Fibroblast of villous mesenchyme (primary cell): ENCODE data around the gene PRSS56. TPM values are rescaled to one million over a fixed set of nuclear protein-coding genes. Genes with fewer than 3 reads are reported as not detected.

Experiments used
- DNase-seq: peaks from one replicate; pipeline ENCODE4 v3.0.0-alpha.2; 2010; ENCODE audit warnings: low read depth
- H3K4me3 ChIP-seq: 2 replicates; pipeline ENCODE4 v1.5.1; 2011; ENCODE audit warnings: low read depth, mild to moderate bottlenecking, low read length
- total RNA-seq: library from RNA; depleted of rRNA; stranded (reverse); fragments of >200 nt; gene quantifications from 2 replicates; pipeline ENCODE4 v1.2.3, GENCODE V29; 2012
- TF ChIP-seq, protein P1 (sequence below): IDR thresholded peaks from 2 replicates; pipeline ENCODE4 v1.5.1; 2012; ENCODE audit warnings: low read depth, mild to moderate bottlenecking, low read length; ENCODE audit not compliant: insufficient read depth

Gene PRSS56
- total RNA-seq, 1 donor: not detected

DNA sequence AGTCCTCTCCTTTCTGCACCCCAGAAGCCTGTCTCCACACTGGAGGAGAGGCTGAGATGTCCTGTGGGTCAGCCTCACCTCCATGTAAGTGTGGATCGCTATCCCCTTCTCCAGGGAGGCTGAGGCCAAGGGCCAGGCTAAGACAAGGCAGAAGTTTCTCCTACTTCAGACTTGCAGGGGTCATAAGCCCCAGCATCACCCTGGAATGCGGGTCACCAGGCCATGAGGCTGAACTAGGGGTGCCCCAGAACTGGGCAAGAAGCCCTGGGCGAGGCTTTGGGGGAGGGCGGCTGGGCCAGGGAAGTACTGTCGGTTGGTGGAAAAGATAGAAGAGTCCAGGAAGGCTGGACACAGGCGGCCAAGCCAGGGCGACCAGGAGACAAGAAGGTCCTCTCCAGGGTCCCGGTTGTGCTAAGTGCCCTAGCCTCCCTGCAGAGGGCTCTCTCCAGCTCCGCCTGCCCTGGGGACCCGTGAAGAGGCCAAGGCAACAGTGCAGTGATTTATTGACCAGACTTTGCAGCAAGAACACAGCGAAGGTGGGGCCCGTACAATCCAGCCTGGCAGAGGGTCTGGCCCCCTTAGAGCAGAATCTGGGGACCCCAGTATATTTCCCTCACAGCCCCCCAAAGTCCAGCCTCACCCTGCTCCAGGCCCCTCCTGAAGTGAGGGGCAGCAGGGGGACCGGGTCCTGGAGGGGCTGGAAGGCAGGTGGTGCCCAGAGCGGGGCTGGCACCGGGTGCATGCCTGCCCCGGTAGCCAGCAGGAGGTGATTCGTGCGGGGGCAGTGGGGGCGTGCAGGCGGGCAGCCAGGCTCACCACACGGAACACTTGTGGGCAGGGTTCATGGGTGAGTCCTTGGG lies 40.6 kb upstream of the PRSS56 start:
- no peak for DNase-seq
- TF ChIP-seq, protein P1, sequence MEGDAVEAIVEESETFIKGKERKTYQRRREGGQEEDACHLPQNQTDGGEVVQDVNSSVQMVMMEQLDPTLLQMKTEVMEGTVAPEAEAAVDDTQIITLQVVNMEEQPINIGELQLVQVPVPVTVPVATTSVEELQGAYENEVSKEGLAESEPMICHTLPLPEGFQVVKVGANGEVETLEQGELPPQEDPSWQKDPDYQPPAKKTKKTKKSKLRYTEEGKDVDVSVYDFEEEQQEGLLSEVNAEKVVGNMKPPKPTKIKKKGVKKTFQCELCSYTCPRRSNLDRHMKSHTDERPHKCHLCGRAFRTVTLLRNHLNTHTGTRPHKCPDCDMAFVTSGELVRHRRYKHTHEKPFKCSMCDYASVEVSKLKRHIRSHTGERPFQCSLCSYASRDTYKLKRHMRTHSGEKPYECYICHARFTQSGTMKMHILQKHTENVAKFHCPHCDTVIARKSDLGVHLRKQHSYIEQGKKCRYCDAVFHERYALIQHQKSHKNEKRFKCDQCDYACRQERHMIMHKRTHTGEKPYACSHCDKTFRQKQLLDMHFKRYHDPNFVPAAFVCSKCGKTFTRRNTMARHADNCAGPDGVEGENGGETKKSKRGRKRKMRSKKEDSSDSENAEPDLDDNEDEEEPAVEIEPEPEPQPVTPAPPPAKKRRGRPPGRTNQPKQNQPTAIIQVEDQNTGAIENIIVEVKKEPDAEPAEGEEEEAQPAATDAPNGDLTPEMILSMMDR: no peak
- no peak overlapping the region for H3K4me3 ChIP-seq

DNA sequence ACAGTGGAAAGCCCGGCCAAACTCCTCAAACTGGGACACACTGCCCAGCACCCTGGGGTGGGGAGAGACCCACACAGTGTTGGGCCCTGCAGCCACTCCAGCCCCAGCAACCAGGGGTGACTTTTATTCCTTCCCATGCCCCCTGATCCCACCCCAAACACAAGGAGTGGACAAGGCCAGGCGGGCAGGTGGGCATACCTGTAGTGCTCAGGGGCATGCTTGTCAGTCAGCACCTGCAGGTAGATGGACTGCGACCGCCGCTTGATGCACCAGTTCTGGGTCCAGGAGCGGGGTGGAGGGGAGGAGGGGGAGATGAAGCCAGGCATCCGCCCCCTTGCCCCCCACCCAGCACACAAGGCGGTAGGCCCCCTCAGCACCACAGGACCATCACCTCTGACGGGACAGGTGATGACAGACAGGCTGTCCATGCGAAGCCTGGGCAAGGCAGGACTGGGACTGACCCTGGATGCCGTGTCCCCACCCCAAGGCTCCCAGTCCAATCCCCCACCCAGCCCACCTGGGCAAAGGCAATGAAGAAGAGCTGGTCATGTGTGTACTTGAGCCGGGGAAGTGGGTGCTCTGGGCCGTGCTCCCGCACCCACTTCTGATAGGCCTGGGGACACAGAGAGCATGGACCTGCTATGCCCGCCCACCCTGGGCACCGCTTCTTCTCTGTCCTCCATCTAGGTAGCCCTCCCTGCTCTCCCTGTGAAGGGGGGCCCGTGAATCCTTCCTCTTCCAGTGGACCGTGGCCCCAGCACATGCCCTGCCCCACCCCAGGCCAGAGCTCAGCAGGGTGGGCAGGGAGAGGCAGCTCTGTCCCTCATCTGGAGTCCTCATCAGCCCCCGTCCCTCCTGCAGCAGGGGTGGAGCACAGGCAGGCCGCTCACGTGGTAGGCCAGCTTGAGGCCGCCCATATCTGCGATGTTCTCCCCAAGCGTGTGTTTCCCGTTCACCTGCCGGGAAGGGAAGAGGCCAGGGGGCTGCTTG lies 39.7 kb upstream of the PRSS56 start:
- no peak for DNase-seq
- TF ChIP-seq, protein P1: no peak
- H3K4me3 ChIP-seq: no peak overlapping the region

DNA sequence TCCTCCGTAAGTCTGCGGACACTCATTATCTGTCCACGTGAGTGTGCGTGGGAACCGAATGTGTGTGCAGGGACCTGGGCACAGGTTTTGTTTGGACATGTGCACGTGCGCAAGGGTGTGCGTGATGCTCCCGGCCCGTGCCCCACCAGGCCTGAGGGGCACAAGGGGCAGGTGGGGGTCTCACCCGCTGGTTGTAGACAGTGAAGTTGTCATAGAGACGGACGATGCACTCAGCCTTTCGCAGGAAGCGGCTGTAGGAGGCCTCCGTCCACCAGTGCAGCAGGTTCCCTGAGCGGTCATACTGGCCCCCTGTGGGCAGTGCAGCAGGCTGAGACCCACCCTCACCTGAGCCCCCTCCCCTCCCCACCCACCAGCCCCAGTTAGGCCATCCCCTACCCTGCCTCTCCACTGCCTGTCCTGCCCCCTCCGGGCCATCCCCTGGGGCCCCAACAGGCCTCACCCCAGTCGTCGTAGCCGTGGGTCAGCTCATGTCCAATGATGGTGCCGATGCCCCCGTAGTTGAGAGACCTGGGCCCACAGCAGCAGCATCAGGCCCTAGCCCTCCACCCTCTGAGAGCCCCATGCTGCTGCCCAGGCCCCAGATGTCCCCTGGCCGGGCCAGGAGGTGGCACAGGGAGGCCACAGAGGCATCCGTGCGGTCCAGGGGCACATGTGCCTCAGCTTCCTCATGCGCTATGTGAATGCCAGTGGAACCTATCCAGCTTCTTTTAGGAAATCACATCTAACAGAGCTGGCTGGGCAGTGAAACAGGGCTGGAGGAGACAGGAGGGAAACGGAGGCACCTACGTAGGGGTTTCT lies 38.7 kb upstream of the PRSS56 start:
- no peak for DNase-seq
- H3K4me3 ChIP-seq: no peak overlapping the region
- TF ChIP-seq, protein P1: no peak

DNA sequence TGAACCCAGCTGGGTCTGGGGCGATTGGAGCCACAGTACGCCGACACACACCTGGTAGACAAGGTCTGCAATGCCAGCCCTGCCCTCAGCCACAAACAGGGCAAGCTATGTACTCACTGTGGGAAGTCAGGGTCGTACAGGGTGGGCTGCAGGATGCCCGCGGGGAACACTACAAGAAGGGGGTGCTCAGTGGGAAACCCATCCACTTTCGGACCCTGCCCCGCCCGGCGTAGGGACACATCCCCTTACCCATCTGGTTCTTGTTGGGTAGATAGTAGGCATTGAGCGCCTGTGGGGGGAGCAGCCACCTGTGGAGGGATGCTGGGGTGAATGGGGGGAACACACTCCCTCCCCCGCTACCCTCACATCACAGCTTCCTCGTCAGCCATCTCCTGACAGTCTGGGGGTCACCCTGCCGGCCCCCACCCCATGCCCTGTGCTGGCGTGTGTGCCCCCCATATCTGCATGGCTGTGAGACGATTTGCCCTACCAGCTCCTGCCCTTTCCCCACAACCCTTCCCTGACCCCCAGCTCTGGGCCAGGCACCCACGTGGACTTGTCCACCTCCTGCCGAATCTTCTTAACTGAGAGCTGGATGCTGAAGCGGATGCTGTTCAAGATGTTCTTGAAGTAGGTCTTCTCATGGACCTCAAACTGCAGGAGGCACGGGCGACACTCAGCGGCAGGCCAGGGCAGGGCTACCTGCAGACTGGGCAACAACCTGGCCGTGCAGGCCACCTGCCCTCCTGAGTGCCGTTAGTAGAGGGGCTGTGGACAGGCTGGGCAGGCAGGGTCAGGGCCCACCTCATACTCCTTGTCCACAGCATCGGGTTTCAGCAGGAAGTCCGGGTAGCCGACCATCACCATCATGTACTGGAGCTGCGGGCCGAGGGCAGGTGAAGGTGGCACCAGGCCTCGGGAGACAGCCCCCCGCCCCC lies 37.6 kb upstream of the PRSS56 start:
- TF ChIP-seq, protein P1: no peak
- no peak overlapping the region for H3K4me3 ChIP-seq
- no peak for DNase-seq

DNA sequence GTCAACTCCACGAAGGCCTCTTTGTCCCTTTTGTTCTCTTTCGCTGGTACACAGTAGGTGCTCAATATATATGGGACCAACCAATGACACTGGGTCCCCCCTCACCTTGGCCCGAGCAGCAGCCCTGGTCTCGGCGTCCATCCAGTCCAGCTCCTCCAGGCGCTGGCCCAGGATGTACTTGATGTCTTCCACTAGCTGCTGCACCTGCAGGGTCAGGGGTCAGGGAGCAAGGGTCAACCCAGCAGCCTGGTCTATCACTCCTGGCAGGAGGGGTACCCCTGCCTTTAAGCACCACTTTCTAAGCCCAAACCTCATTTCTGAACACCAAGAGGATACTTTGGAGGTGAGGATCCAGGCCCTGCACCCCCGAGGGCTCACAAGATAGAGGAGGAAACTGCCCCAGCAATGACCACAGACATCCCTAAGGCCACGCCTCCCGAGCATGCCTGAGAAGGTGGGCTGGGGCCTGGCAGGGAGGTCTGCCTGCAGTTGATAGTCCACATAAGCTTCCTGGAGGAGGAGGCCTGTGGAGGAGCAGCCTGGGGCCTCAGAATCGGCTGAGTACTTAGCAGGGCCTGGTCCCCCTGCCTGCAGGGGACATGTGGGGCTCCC lies 36.8 kb upstream of the PRSS56 start:
- H3K4me3 ChIP-seq: no peak overlapping the region
- TF ChIP-seq, protein P1: no peak
- no peak for DNase-seq
